ENCODE results near the gene TSPO. TPM values are rescaled to one million over a fixed set of nuclear protein-coding genes. Genes with fewer than 3 reads are reported as not detected.

Gene TSPO
- total and polyA plus RNA-seq, 7 experiments from 2014 or later, result 56.1 to 357 (median 102) TPM

GRCh38 chr22:43173566-43173965 is 22.2 kb downstream of the TSPO start:
- H3K4me3 ChIP-seq (ENCODE audit: low read length), result no peak overlapping the region
- H3K36me3 ChIP-seq (ENCODE audit: control insufficient read depth in 2 of 3, insufficient read depth in 3 of 3, low read length in 3 of 3), result peaks cover 0 to 69% (median 0%) of the 10 kb centered on the region in 3 experiments
- Mint-ChIP-seq H3K4me3 (no peak overlapping the region), H3K36me3 (peaks cover 0 to 8% (median 7%) of the 10 kb centered on the region in 5 donors), H3K27me3 (no peaks in the 10 kb centered on the region), H3K9me3 (no peaks in the 10 kb centered on the region), H3K27ac (no peak overlapping the region), H3K4me1 (peaks cover 0 to 6% (median 0%) of the 10 kb centered on the region in 7 donors)
- no peaks in the 10 kb centered on the region for H3K27me3 ChIP-seq (ENCODE audit: control insufficient read depth in 2 of 2, insufficient read depth in 2 of 2, low read length in 2 of 2)
- ATAC-seq, result no peak
- H3K4me1 ChIP-seq (ENCODE audit: control insufficient read depth in 2 of 2, insufficient read depth in 2 of 2, low read length in 2 of 2), result no peaks in the 10 kb centered on the region
- no peak overlapping the region for H3K27ac ChIP-seq (ENCODE audit: low read depth, low read length)
- DNase-seq, result no peak
- intact Hi-C loops (cut with micrococcal nuclease), result no loop called here
- CTCF ChIA-PET, result no interaction called here
- no peaks in the 10 kb centered on the region for H3K9me3 ChIP-seq (ENCODE audit: control insufficient read depth in 2 of 3, low read length in 3 of 3)
- POLR2A ChIA-PET, result no interaction called here

GRCh38 chr22:43173976-43174720 is 22.8 kb downstream of the TSPO start:
- ATAC-seq, result no peak
- intact Hi-C loops (cut with micrococcal nuclease), result no loop called here
- H3K4me1 Mint-ChIP-seq, result peaks cover 0 to 6% (median 0%) of the 10 kb centered on the region in 7 donors

DNA sequence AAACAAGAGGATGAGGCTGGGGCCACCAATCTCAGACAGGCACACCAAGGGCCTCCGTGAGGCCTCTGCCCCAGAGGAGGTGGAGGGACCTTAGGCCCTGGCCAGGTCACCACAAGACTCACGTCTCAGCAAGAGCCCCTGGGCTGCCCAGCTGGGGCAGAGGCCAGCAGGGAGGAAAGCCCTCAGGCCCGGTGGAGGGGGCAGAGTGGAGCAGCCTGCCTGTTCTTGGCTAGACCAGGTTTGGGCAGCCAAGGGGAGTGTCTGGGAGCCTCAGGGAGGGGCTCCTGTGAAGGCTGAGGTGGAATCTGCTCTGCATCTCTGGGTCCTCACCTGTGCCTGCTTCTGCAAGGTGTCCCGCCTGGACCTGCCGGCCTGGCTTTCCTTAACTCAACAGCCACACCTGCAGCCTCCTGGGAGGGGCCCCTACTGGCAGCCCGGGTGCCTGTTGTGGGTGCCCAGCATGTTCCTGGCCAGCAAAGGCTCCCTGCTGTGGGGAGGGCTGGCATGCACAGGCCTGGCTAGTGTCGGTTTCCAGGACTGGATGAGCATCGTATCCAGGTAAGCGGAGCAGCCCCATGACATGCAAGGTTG is 23.7 kb downstream of the TSPO start:
- Histone ChIP-seq H3K27ac (ENCODE audit: low read depth, low read length) (no peak overlapping the region), H3K4me1 (ENCODE audit: control insufficient read depth in 2 of 2, insufficient read depth in 2 of 2, low read length in 2 of 2) (no peaks in the 10 kb centered on the region), H3K27me3 (ENCODE audit: control insufficient read depth in 2 of 2, insufficient read depth in 2 of 2, low read length in 2 of 2) (no peaks in the 10 kb centered on the region), H3K4me3 (ENCODE audit: low read length) (no peak overlapping the region), H3K36me3 (ENCODE audit: control insufficient read depth in 2 of 3, insufficient read depth in 3 of 3, low read length in 3 of 3) (peaks cover 0 to 71% (median under 1%) of the 10 kb centered on the region in 3 experiments), H3K9me3 (ENCODE audit: control insufficient read depth in 2 of 3, low read length in 3 of 3) (no peaks in the 10 kb centered on the region)
- intact Hi-C loops (cut with micrococcal nuclease), result no loop called here
- Mint-ChIP-seq H3K27me3 (no peaks in the 10 kb centered on the region), H3K9me3 (no peaks in the 10 kb centered on the region), H3K4me1 (peaks cover 0 to 6% (median 0%) of the 10 kb centered on the region in 7 donors), H3K27ac (no peak overlapping the region), H3K36me3 (peaks cover 3 to 20% (median 9%) of the 10 kb centered on the region in 5 donors), H3K4me3 (no peak overlapping the region)
- ChIA-PET CTCF (no interaction called here), POLR2A (no interaction called here)
- ATAC-seq (no peak), DNase-seq (no peak)

More at GRCh38 chr22:43173976-43174720, 22.8 kb downstream of the TSPO start:
- no peaks in the 10 kb centered on the region for H3K4me1 ChIP-seq (ENCODE audit: control insufficient read depth in 2 of 2, insufficient read depth in 2 of 2, low read length in 2 of 2)
- POLR2A ChIA-PET, result no interaction called here
- H3K27ac ChIP-seq (ENCODE audit: low read depth, low read length), result no peak overlapping the region
- CTCF ChIA-PET, result no interaction called here
- no peak overlapping the region for H3K4me3 Mint-ChIP-seq
- no peaks in the 10 kb centered on the region for H3K9me3 ChIP-seq (ENCODE audit: control insufficient read depth in 2 of 3, low read length in 3 of 3)
- no peak for DNase-seq
- no peaks in the 10 kb centered on the region for H3K27me3 Mint-ChIP-seq
- no peaks in the 10 kb centered on the region for H3K27me3 ChIP-seq (ENCODE audit: control insufficient read depth in 2 of 2, insufficient read depth in 2 of 2, low read length in 2 of 2)
- no peaks in the 10 kb centered on the region for H3K9me3 Mint-ChIP-seq
- peaks cover 3 to 14% (median 9%) of the 10 kb centered on the region in 5 donors for H3K36me3 Mint-ChIP-seq
- peaks cover 0 to 71% (median 0%) of the 10 kb centered on the region in 3 experiments for H3K36me3 ChIP-seq (ENCODE audit: control insufficient read depth in 2 of 3, insufficient read depth in 3 of 3, low read length in 3 of 3)
- H3K27ac Mint-ChIP-seq, result no peak overlapping the region
- no peak overlapping the region for H3K4me3 ChIP-seq (ENCODE audit: low read length)

GRCh38 chr22:43176090-43176489 is 24.7 kb downstream of the TSPO start:
- no peak for ATAC-seq
- no peak overlapping the region for H3K27ac ChIP-seq (ENCODE audit: low read depth, low read length)
- H3K4me1 ChIP-seq (ENCODE audit: control insufficient read depth in 2 of 2, insufficient read depth in 2 of 2, low read length in 2 of 2), result no peaks in the 10 kb centered on the region
- no peaks in the 10 kb centered on the region for H3K9me3 ChIP-seq (ENCODE audit: control insufficient read depth in 2 of 3, low read length in 3 of 3)
- Mint-ChIP-seq H3K27me3 (no peaks in the 10 kb centered on the region), H3K4me1 (peaks cover 0 to under 1% (median 0%) of the 10 kb centered on the region in 7 donors), H3K9me3 (no peaks in the 10 kb centered on the region), H3K27ac (no peak overlapping the region), H3K4me3 (no peak overlapping the region), H3K36me3 (peaks cover 3 to 26% (median 6%) of the 10 kb centered on the region in 5 donors)
- no peak for DNase-seq
- no peak overlapping the region for H3K4me3 ChIP-seq (ENCODE audit: low read length)
- H3K36me3 ChIP-seq (ENCODE audit: control insufficient read depth in 2 of 3, insufficient read depth in 3 of 3, low read length in 3 of 3), result peaks cover 0 to 70% (median 3%) of the 10 kb centered on the region in 3 experiments
- ChIA-PET CTCF (no interaction called here), POLR2A (no interaction called here)
- intact Hi-C loops (cut with micrococcal nuclease), result no loop called here
- H3K27me3 ChIP-seq (ENCODE audit: control insufficient read depth in 2 of 2, insufficient read depth in 2 of 2, low read length in 2 of 2), result no peaks in the 10 kb centered on the region

- Histone ChIP-seq H3K27me3 (ENCODE audit: control insufficient read depth in 2 of 2, insufficient read depth in 2 of 2, low read length in 2 of 2) (no peaks in the 10 kb centered on the region), H3K9me3 (ENCODE audit: control insufficient read depth in 2 of 3, low read length in 3 of 3) (no peaks in the 10 kb centered on the region), H3K36me3 (ENCODE audit: control insufficient read depth in 2 of 3, insufficient read depth in 3 of 3, low read length in 3 of 3) (peaks cover 0 to 59% (median 3%) of the 10 kb centered on the region in 3 experiments), H3K4me3 (ENCODE audit: low read length) (no peak overlapping the region), H3K4me1 (ENCODE audit: control insufficient read depth in 2 of 2, insufficient read depth in 2 of 2, low read length in 2 of 2) (no peaks in the 10 kb centered on the region), H3K27ac (ENCODE audit: low read depth, low read length) (no peak overlapping the region)
- intact Hi-C loops (cut with micrococcal nuclease), result no loop called here
- Mint-ChIP-seq H3K27me3 (no peaks in the 10 kb centered on the region), H3K36me3 (peaks cover 3 to 26% (median 6%) of the 10 kb centered on the region in 5 donors), H3K4me1 (peaks cover 0 to 6% (median 0%) of the 10 kb centered on the region in 7 donors), H3K9me3 (no peaks in the 10 kb centered on the region), H3K27ac (no peak overlapping the region), H3K4me3 (no peak overlapping the region)
- CTCF ChIA-PET, result no interaction called here
- ATAC-seq (no peak), DNase-seq (no peak)
- POLR2A ChIA-PET, result no interaction called here
These were observed 26.1 kb downstream of the TSPO start for GRCh38 chr22:43177479-43177878.

DNA sequence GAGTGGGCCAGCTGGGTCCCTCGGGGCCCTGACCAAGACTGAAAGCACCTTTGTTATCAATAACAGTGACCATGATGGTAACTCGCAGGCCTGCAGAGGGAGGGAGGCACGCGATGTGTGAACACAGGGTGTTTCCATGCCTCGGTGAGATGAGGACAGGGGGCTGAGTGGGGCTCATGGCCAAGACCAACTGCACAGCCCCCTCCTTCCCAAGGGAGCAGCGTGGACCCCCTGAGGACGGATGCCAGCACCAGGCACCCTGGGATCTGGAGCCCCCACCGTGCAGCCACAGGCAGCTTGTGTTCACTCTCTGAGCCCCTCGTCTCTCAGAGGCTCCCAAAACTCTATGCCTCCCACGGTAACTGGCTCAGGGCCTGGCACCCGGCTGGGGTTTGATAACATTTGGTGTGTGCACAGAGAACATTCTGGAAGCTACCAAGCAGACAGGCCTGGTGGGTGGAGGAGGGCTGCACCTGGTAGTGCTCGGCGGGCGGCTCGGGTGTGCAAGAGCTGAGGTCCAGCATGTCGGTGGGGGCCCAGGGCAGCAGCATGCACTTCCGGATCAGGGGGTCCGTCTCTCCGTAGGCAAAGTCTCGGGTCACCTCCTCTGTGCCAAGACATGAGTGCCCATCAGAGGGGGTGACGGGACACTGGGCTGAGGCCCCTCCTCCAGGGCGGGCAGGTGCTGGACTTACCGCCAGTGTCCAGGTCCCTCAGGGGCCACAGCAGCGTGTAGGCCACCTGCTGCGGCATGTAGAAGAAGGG is 28.0 kb downstream of the TSPO start:
- no peak for DNase-seq
- POLR2A ChIA-PET, result no interaction called here

More for the DNA sequence above, 28.0 kb downstream of the TSPO start:
- no peaks in the 10 kb centered on the region for H3K27me3 Mint-ChIP-seq
- Histone ChIP-seq H3K4me1 (ENCODE audit: control insufficient read depth in 2 of 2, insufficient read depth in 2 of 2, low read length in 2 of 2) (peaks cover 0 to 2% of the 10 kb centered on the region in 2 donors), H3K27me3 (ENCODE audit: control insufficient read depth in 2 of 2, insufficient read depth in 2 of 2, low read length in 2 of 2) (no peaks in the 10 kb centered on the region), H3K27ac (ENCODE audit: low read depth, low read length) (no peak overlapping the region), H3K4me3 (ENCODE audit: low read length) (no peak overlapping the region), H3K36me3 (ENCODE audit: control insufficient read depth in 2 of 3, insufficient read depth in 3 of 3, low read length in 3 of 3) (peaks cover 0 to 46% (median 3%) of the 10 kb centered on the region in 3 experiments), H3K9me3 (ENCODE audit: control insufficient read depth in 2 of 3, low read length in 3 of 3) (no peaks in the 10 kb centered on the region)
- H3K27ac Mint-ChIP-seq, result no peak overlapping the region
- peaks cover 3 to 15% (median 4%) of the 10 kb centered on the region in 7 donors for H3K4me1 Mint-ChIP-seq
- peaks cover 0 to 1% (median 0%) of the 10 kb centered on the region in 11 donors for H3K9me3 Mint-ChIP-seq
- ATAC-seq, result no peak
- CTCF ChIA-PET, result no interaction called here
- peaks cover 0 to 22% (median 4%) of the 10 kb centered on the region in 5 donors for H3K36me3 Mint-ChIP-seq
- intact Hi-C loops (cut with micrococcal nuclease), result no loop called here
- H3K4me3 Mint-ChIP-seq, result no peak overlapping the region
